Measurements from ENCODE around the gene MZT2B.
A peak's percentile ranks its signal among the peaks of the same experiment; 100 is the strongest.
"Not testable (repeated sequence)": the region's sequence is repeated elsewhere in the genome, so short reads cannot be mapped to it uniquely, and the experiment has no call there.

Gene MZT2B

DNA sequence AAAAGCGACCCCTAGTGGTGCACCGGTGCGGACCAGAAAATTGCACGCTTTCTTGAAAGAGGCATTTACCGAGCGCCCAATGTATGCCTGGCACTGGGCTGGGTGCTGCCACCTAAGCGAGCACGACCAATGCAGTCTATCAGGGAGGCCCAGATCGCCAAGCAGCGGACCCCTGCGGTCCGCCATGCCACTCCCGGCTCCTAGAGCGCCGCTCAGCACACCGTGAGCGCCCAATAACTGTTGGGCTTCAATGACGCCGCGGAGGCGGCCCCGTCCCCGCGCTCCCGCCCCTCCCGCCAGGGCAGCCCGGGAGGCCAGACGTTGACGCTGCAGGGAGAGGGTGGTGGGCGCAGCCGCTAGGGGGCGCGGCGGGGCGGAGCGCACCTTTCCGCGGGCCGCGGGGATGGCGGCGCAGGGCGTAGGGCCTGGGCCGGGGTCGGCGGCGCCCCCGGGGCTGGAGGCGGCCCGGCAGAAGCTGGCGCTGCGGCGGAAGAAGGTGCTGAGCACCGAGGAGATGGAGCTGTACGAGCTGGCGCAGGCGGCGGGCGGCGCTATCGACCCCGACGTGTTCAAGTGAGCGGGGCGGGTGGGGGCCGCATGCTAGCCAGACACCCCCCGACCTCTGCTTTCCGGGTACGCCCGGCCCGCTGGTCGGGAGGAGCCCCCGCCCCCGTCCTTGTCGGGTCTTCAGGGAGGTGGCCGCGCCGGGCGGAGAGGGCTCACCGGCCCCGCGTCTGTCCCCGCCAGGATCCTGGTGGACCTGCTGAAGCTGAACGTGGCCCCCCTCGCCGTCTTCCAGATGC, at the start of gene MZT2B:
Gene MZT2B (plus strand): TSS at position 383 of the 803 bp plus-strand sequence. CDS start 21 bp downstream, at position 404.
- DNase-seq (ENCODE audit: low spot score): peak; percentile 75

DNA sequence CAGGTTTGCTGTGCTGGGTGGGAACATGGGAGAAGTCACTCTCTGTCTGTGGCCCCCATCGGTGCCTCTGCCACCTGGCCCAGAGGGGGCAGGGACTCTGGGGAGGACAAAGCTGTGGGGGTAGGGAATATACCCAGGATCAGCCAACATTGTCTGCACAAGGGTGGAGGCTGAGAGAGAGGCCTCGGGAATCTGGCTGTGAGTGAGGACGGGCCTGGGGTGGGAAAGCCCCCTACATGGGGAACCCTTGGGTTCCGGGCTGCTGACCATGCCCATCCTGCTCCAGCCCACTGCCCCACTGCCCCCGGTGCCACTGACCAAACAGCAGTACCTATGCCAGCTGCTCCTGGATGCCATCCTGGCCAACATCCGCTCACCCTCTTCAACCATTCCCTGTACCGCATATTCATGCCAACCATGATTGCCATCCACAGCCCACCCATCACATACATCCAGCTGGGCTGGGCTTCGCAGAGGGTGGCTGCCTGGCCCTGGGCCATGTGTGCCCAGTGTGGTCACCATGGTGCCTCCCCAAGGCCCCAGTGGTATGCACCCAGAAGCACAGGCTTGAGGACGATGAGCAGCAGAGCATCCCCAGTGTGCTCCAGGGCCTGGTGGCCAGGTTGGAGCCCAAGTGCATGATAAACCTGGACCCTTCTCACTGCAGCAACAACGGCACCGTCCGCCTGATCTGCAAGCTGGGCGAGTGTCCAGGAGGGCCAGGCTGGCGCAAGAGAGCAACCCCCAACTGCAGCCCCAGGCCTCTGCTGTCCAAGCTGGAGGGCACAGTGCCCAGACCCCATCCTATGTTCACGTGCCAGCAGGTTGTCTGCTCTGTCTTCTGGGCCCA, 46.1 kb upstream of the MZT2B start:
- DNase-seq (ENCODE audit: low spot score): no peak

- DNase-seq (ENCODE audit: low spot score): not testable (repeated sequence)
Observed at GRCh38 chr2:130136546-130136945, 45.5 kb upstream of the MZT2B start.

GRCh38 chr2:130137118-130137517, 44.9 kb upstream of the MZT2B start:
- not testable (repeated sequence) for DNase-seq (ENCODE audit: low spot score)

DNA sequence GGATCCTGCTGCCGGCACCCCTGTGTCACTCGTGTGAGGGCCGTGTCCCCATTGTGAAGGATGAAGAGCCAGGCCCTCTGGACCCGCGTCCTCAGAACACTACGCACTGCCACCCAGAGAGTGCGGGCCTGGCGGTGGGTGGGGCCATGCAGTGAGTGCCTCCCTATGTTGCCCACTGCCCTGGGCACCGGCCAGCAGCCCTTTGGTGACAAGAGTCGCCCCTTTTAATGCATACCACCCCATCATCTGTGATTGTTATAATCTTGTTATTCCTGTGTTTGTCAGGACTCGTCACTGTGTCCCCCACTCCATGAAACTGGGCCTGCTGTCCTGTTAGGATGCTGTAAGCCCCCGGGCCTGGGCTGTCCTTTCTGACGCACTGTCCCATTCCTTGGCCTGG, 43.7 kb upstream of the MZT2B start:
- DNase-seq (ENCODE audit: low spot score): not testable (repeated sequence)

GRCh38 chr2:130138841-130139251, 43.2 kb upstream of the MZT2B start:
- DNase-seq (ENCODE audit: low spot score): not testable (repeated sequence)

DNA sequence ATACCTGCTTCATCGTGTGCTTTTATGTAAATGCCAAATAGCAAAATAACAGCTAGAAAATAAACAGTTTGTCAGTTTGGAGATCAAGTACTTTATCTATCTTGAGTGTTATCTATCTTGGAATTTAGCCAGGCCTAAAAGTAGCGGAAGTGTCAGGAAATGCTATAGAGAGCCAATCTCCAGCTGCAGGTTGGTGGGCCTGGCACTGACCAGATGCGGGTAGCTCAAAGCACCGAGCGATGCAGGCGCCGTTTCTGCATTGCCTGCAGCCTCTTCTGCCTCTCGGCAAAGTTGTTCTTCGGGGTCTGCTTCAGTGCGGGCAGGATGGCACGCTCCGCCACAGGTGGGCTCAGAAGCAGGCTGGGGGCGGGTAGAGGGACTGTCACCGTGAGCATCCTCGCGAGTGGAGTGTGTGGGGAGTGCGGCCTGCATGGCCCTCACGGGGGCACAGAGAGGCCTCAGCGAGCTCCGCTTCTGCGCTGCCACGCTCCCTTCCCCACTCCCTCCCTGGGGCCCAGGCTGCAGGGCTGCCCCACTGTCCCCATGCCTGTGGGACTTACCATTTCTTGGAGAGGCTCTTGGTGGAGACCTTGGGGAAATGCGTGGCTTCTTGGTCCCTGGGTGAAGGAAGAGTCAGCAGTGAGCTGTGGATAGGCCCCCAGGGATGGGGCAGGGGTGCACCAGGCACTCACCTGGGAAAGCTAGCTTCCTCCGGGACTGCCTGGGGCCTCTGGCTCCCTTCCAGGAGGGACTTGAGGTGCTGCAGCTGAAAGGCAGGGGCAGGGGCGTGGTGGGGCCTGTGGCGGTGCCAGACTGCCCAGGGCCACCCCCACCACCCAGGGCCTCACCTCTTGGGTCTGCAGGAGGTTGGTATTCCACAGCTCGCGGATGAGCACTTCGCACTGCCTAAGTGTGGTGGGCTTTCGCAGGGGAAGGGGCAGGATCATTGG, 42.5 kb upstream of the MZT2B start:
- DNase-seq (ENCODE audit: low spot score): not testable (repeated sequence)

- not testable (repeated sequence) for DNase-seq (ENCODE audit: low spot score)
Observed at GRCh38 chr2:130140516-130140915, 41.5 kb upstream of the MZT2B start.

GRCh38 chr2:130141002-130141401, 41.1 kb upstream of the MZT2B start:
- DNase-seq (ENCODE audit: low spot score): not testable (repeated sequence)

DNA sequence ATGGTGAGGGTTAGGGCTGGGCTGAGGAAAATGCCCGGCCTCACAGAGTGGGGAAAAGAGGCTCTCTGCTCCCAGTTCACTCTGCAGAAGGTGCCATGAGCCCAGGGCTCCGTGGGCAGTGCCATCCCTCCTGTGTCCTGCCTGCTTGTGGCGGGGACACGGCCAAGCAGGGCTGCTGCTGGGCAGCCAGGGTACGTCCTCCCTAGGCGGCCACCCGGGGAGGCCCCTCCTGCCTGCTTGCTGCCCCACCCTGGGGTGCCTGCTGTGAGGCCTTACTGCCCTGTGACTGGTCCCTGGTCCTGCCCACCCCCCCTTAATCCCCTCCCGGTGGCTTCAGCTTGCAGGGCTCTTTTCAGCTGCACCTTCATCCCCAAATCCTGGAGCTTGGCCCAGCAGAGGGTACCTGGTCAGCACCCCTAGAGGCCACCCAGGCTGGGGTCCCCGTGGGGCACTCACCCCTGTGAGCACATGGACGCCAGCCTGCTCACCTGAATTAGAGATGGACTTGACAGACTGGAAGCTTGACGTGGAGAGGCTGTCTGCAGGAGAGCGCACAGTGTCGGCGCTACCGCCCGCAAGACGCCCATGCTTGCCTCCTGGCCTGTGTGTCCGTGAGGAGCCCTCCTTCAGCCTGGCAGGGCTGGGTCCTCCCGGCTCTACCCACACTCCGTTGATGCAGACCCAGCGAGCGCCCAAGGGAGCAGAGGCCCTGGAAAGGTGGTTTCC, 40.3 kb upstream of the MZT2B start:
- DNase-seq (ENCODE audit: low spot score): not testable (repeated sequence)

- DNase-seq (ENCODE audit: low spot score): not testable (repeated sequence)
Observed at GRCh38 chr2:130142396-130143265, 39.4 kb upstream of the MZT2B start.

- not testable (repeated sequence) for DNase-seq (ENCODE audit: low spot score)
Observed at GRCh38 chr2:130143266-130144039, 38.6 kb upstream of the MZT2B start.

- not testable (repeated sequence) for DNase-seq (ENCODE audit: low spot score)
Observed at GRCh38 chr2:130145006-130145414, 37.1 kb upstream of the MZT2B start, which contains the start of gene CCDC74B. CCDC74B (minus strand) TSS chr2:130145112; CDS start chr2:130144996, 116 bp downstream.

- not testable (repeated sequence) for DNase-seq (ENCODE audit: low spot score)
Observed at GRCh38 chr2:130148515-130148914, 33.5 kb upstream of the MZT2B start.

DNA sequence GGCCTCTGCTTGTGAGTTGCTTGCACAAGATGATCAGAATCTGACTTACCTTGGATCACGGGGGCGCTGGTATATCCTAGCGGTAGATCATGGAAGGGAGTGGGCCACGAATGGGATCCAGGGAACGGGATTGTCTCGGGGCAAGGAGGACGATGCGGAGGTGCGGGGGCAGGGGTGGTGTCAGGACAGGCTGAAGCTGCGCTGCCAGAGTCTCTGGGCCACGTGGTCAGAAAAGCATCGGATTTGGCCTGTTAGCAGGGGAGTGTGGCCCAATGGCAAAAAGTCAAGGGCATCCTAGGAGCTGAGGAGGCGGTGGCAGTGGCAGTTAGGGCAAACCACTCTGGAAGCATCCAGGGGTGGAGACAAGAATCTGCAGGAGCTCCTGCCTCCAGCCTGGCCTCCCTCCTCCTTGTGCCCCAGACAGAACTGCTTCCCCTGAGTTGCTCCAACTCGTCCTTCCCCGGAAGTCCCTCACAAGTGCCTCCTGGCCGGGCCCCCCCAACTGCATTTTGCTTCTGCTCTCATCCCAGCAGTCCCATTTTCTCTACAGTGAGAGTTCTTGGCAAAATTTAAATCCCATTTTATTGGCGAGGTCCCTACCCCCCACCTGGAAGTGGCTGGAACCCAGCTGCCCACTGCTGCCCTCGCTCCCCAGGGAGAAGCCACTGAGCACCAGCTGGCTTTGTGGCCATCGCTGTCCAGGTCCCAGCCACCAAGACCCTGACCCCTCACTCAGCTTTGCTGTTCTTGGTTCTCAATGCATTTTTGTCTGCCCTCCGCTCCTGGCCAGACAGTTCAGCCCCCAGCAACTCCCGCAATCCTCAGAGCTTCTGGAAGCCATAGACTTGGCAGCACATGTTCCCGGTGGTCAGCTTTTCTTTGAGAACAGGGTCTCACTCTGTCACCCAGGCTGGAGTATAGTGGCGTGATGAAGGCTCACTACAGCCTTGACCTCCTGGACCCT, 31.6 kb upstream of the MZT2B start:
- DNase-seq (ENCODE audit: low spot score): no peak

GRCh38 chr2:130151145-130151512, 30.9 kb upstream of the MZT2B start:
- not testable (repeated sequence) for DNase-seq (ENCODE audit: low spot score)

DNA sequence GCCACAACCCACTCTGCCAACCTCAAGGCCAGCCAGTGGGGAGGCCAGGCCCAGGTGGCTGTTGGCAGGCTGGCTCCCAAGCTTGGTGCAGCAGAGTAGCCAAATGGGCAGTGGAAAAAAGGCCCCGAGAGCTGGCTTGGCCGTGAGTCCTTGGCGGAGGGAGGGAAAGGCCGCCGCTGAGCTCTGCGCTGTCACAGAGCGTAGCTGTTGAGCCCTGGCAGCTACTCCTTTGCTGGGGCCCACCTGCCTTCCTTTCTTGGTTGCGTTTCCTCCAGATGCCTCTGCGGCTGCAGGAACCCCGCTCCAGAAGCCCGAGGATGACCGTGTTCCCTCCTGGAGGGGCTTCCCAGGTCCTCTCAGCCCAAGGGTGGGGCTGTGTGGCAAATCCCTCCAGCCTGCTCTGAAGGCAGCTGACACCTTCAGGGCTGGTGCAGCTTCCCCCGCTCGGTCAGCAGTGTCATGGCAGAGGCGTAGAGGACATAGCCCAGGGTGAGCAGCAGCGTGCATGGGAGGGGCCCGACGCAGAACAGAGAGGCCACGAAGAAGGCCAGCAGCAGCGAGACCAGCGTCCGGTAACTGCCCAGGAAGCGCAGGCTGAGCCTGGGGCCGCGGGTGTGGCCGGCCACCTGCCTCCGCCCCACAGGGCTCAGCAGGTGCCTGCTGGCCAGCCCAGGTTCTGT, 29.8 kb upstream of the MZT2B start:
- DNase-seq (ENCODE audit: low spot score): not testable (repeated sequence)
